Calu3 (cell line): Measurements from ENCODE around the gene BPIFB3. TPM values are rescaled to one million over a fixed set of nuclear protein-coding genes. Genes with fewer than 3 reads are reported as not detected.

ENCODE experiments used
- BruUV-seq: library from RNA; stranded (reverse); fragments of 400-500 nt; replicated peaks from 2 replicates; lab custom pipeline; 2021; lab: Mats Ljungman, UMichigan
- CTCF ChIA-PET: fragments of 300-600 bp; sonication (Branson Sonifier 250); formaldehyde crosslinking; loops from one replicate; lab custom pipeline; 2022; ENCODE audit warnings: antibody characterized with exemption; lab: Charles Lee
- DNase-seq: peaks from one replicate; pipeline ENCODE4 v3.0.0; 2022
- H3K27ac Mint-ChIP-seq: one replicate; pipeline ENCODE4 v1.8.0; 2022; ENCODE audit warnings: mixed read lengths; ENCODE audit not compliant: unreplicated experiment
- H3K27me3 Mint-ChIP-seq: one replicate; pipeline ENCODE4 v1.8.0; 2022; ENCODE audit warnings: mixed read lengths; ENCODE audit not compliant: unreplicated experiment
- H3K36me3 Mint-ChIP-seq: one replicate; pipeline ENCODE4 v1.8.0; 2022; ENCODE audit warnings: mild to moderate bottlenecking, moderate library complexity, mixed read lengths; ENCODE audit not compliant: insufficient read depth, unreplicated experiment
- H3K4me1 Mint-ChIP-seq: one replicate; pipeline ENCODE4 v1.8.0; 2022; ENCODE audit warnings: mild to moderate bottlenecking, low read depth, mixed read lengths; ENCODE audit not compliant: unreplicated experiment
- H3K4me3 Mint-ChIP-seq: one replicate; pipeline ENCODE4 v1.8.0; 2022; ENCODE audit warnings: mild to moderate bottlenecking, low read depth, moderate library complexity, mixed read lengths; ENCODE audit not compliant: unreplicated experiment
- H3K9me3 Mint-ChIP-seq: one replicate; pipeline ENCODE4 v1.8.0; 2022; ENCODE audit warnings: low read depth, mixed read lengths; ENCODE audit not compliant: unreplicated experiment
- intact Hi-C: fragments of 100-400 bp; cut with micrococcal nuclease; formaldehyde crosslinking; loops from one replicate; pipeline ENCODE4 v1.10.0; 2022; ENCODE audit not compliant: unreplicated experiment
- total RNA-seq: library from RNA; stranded (reverse); gene quantifications from 2 replicates; pipeline ENCODE4 v1.2.3, GENCODE V29; 2022
- TF ChIP-seq, protein P1 (sequence below): fragments of 200-600 bp; IDR thresholded peaks from one replicate; pipeline ENCODE4 v1.8.0; 2022; ENCODE audit warnings: antibody characterized with exemption; ENCODE audit not compliant: unreplicated experiment

Gene BPIFB3
- total RNA-seq, 1 experiment from 2014 or later = not detected

DNA sequence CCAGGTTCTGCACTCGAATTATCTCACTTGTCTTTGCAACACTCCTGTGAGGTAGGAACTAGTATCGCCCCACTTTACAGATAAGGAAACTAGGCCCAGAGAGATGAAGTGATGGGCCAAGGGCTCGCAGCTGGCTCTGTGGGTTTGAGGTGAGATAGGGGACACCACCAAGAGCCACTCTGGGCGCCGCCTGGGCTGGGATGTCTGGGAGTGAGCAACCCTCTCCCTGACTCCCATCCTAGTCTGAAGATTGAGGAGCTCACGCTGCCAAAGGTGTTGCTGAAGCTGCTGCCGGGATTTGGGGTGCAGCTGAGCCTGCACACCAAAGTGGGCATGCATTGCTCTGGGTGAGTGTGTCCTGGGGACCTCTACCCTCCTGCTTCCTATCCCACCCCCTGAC is 5.4 kb downstream of the BPIFB3 start:
- Mint-ChIP-seq H3K27ac (no peak overlapping the region), H3K4me3 (no peak overlapping the region), H3K27me3 (peaks cover 92% of the 10 kb centered on the region), H3K9me3 (no peaks in the 10 kb centered on the region), H3K36me3 (peaks cover 4% of the 10 kb centered on the region), H3K4me1 (no peaks in the 10 kb centered on the region)
- intact Hi-C loops = no loop called here
- BruUV-seq = no TSS peak
- CTCF ChIA-PET = no interaction called here
- DNase-seq = no peak
- TF ChIP-seq, protein P1, sequence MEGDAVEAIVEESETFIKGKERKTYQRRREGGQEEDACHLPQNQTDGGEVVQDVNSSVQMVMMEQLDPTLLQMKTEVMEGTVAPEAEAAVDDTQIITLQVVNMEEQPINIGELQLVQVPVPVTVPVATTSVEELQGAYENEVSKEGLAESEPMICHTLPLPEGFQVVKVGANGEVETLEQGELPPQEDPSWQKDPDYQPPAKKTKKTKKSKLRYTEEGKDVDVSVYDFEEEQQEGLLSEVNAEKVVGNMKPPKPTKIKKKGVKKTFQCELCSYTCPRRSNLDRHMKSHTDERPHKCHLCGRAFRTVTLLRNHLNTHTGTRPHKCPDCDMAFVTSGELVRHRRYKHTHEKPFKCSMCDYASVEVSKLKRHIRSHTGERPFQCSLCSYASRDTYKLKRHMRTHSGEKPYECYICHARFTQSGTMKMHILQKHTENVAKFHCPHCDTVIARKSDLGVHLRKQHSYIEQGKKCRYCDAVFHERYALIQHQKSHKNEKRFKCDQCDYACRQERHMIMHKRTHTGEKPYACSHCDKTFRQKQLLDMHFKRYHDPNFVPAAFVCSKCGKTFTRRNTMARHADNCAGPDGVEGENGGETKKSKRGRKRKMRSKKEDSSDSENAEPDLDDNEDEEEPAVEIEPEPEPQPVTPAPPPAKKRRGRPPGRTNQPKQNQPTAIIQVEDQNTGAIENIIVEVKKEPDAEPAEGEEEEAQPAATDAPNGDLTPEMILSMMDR = no peak

DNA sequence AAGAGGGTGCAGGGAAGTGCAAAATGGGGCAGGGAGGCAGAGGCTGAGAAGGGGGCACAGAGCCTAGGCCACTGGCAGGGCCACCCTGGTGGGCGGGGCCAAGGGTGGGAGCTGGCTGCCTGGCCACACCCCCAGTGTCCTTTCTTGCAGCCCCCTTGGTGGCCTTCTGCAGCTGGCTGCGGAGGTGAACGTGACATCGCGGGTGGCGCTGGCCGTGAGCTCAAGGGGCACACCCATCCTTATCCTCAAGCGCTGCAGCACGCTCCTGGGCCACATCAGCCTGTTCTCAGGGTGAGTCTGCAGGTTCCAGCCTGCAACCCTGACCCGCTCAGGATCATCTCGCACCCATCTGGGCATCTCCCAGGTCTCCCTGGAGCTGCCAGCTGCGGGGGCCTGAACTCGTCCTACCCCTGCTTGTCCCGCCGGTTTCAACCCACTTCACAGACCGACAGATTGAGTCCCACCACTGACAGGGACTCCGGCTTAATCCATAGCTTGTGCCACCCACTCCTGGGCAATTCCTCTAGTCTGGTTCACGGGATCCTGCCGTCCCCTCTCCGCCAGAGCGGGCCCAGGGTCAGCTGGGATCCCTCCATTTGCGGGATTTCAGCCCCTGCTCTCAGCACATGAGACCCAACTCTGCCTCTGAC is 6.2 kb downstream of the BPIFB3 start:
- no peaks in the 10 kb centered on the region for H3K9me3 Mint-ChIP-seq
- H3K27ac Mint-ChIP-seq = no peak overlapping the region
- no peaks in the 10 kb centered on the region for H3K36me3 Mint-ChIP-seq
- TF ChIP-seq, protein P1 = no peak
- H3K4me3 Mint-ChIP-seq = no peak overlapping the region
- no peaks in the 10 kb centered on the region for H3K4me1 Mint-ChIP-seq
- peaks cover 91% of the 10 kb centered on the region for H3K27me3 Mint-ChIP-seq
- CTCF ChIA-PET = no interaction called here
- intact Hi-C loops = no loop called here
- DNase-seq = no peak
- BruUV-seq = no TSS peak

DNA sequence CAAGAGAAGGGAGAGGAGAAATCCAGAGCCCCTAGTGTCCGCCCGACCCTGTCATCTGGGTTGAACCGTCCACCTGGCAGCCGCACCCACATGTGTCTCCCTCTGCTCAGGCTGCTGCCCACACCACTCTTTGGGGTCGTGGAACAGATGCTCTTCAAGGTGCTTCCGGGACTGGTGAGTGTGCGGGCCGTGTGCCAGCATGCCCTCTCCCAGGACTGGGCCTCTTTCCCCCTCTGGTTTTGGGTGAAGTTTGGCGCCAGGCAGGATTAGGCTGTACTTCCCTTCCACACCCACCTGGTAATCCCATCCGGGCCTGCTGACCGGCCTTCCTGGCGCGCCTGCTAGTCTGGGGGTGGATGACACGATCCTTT is 7.9 kb downstream of the BPIFB3 start:
- no TSS peak for BruUV-seq
- Mint-ChIP-seq H3K27me3 (peaks cover 91% of the 10 kb centered on the region), H3K9me3 (no peaks in the 10 kb centered on the region), H3K27ac (no peak overlapping the region), H3K4me1 (no peaks in the 10 kb centered on the region), H3K36me3 (no peaks in the 10 kb centered on the region), H3K4me3 (no peak overlapping the region)
- TF ChIP-seq, protein P1 = no peak
- no peak for DNase-seq
- CTCF ChIA-PET = no interaction called here
- intact Hi-C loops = no loop called here

DNA sequence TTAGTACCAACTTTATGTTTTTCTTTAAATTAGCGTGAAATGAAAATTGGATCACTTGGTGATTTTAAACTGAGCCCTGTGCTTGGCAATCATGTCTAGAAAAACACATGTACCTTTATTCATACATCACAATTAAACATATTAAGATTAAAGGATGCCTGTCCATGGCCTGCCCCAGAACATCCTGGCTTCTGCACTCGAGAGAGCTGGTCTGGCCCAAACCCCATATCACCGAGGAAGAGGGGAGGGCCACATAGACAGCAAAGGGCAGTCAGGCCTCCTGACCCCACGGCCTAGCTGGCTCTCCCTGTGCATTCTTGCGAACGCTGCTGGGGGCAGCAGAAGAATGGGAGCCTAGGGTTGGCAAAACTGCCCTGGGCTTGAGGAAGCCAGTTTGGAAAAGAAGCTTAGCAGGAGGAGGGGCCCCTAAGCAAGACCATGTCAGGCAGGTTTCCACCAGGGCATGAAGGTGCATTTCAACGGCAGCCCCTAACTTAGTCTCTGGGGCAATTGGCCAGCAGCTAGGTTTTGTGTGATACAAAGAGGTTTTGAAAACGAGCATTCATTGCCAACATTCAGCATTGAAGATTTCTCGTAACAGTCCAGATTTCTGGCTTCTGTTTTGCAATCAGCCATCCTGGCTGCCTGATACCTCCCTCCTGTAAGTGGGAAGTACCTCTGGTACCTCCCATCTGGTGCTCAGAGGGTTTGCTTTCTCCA is 8.6 kb downstream of the BPIFB3 start:
- BruUV-seq = no TSS peak
- DNase-seq = no peak
- TF ChIP-seq, protein P1 = no peak
- Mint-ChIP-seq H3K27ac (no peak overlapping the region), H3K9me3 (no peaks in the 10 kb centered on the region), H3K4me1 (no peaks in the 10 kb centered on the region), H3K27me3 (peaks cover 96% of the 10 kb centered on the region), H3K4me3 (no peak overlapping the region), H3K36me3 (no peaks in the 10 kb centered on the region)
- intact Hi-C loops = no loop called here
- CTCF ChIA-PET = interaction anchor here (1.2 kb wide), 1 partner anchor 12 kb away, joined by 3 read pairs; no protein-coding TSS in a partner anchor
